C1 segment of cervical spinal cord (tissue), 14 donors: ENCODE measurements around the gene LSS.

Experiments used
- DNase-seq, 14 donors: peaks; one replicate each; lab custom pipeline; 2025; lab: John Stamatoyannopoulos, UW

LSS gene

GRCh38 chr21:46139686-46140085 is 88.9 kb downstream of the LSS start:
- DNase-seq: no peak

GRCh38 chr21:46138383-46138970 is 90.1 kb downstream of the LSS start:
- DNase-seq: no peak
